Measurements from ENCODE around the gene AKAP1.

GRCh38 chr17:57097832-57098421, 12.9 kb downstream of the AKAP1 start:
- TF ChIP-seq NR2F2 (IDR thresholded peaks at IDR 0.05) (no peak), SP1 (IDR thresholded peaks at IDR 0.05) (peak; percentile 16), MAX (IDR thresholded peaks at IDR 0.05) (peak; percentile 51), CTCF (IDR thresholded peaks at IDR 0.05; ENCODE audit: low read depth, low read length, missing input control) (no peak), REST (IDR thresholded peaks at IDR 0.05) (peak; percentile 14), RXRA (IDR thresholded peaks at IDR 0.05) (peak in 1 of 2 donors; percentile 66), YY1 (IDR thresholded peaks at IDR 0.05) (peak; percentile 74)
